IPS DF 4.7 (cell line): Measurements from ENCODE around the gene NIPAL1.
"Not testable (repeated sequence)": the region's sequence is repeated elsewhere in the genome, so short reads cannot be mapped to it uniquely, and the experiment has no call there.

Experiments
- DNase-seq: peaks from one replicate; pipeline ENCODE4 v3.0.0-alpha.2; 2013; ENCODE audit warnings: low spot score; ENCODE audit errors: extremely low read depth

The NIPAL1 gene

GRCh38 chr4:48016141-48017107 lies at the start of gene NIPAL1, which contains the start of gene CNGA1:
TSS of gene NIPAL1 (plus strand) at chr4:48016772. CDS start at chr4:48016840, 68 bp downstream.
TSS of gene CNGA1 (minus strand) at chr4:48016681. CDS start at chr4:47952689, 63,992 bp downstream.
- DNase-seq = no peak

- no peak for DNase-seq
These were observed 47.7 kb upstream of the NIPAL1 start for GRCh38 chr4:47968847-47969246.

- no peak for DNase-seq
These were observed 44.4 kb upstream of the NIPAL1 start for GRCh38 chr4:47972181-47972580.

GRCh38 chr4:47972721-47973120 lies 43.9 kb upstream of the NIPAL1 start:
- no peak for DNase-seq

GRCh38 chr4:47974566-47974965 lies 42.0 kb upstream of the NIPAL1 start:
- DNase-seq = no peak

- no peak for DNase-seq
These were observed 26.4 kb upstream of the NIPAL1 start for GRCh38 chr4:47990145-47990544.

GRCh38 chr4:47992475-47992874 lies 24.1 kb upstream of the NIPAL1 start:
- not testable (repeated sequence) for DNase-seq

- DNase-seq = no peak
These were observed 20.6 kb upstream of the NIPAL1 start for GRCh38 chr4:47996021-47996420.

- DNase-seq = no peak
These were observed 14.3 kb upstream of the NIPAL1 start for GRCh38 chr4:48002267-48002666.

GRCh38 chr4:48003568-48003967 lies 13.0 kb upstream of the NIPAL1 start:
- DNase-seq = not testable (repeated sequence)

- DNase-seq = no peak
These were observed 10.8 kb upstream of the NIPAL1 start for GRCh38 chr4:48005781-48006180.

GRCh38 chr4:48008021-48008596 lies 8.5 kb upstream of the NIPAL1 start:
- DNase-seq = no peak

GRCh38 chr4:48010906-48011305 lies 5.7 kb upstream of the NIPAL1 start:
- DNase-seq = not testable (repeated sequence)

GRCh38 chr4:48011722-48012121 lies 4.8 kb upstream of the NIPAL1 start:
- DNase-seq = no peak

GRCh38 chr4:48012824-48013223 lies 3.7 kb upstream of the NIPAL1 start:
- no peak for DNase-seq

- no peak for DNase-seq
These were observed 1.4 kb upstream of the NIPAL1 start for GRCh38 chr4:48015216-48015615.

- DNase-seq = no peak
These were observed 894 bp upstream of the NIPAL1 start for GRCh38 chr4:48015678-48016077.

- DNase-seq = no peak
These were observed 568 bp downstream of the NIPAL1 start for GRCh38 chr4:48017108-48017571.

GRCh38 chr4:48018112-48018511 lies 1.5 kb downstream of the NIPAL1 start:
- DNase-seq = no peak

- DNase-seq = no peak
These were observed 4.5 kb downstream of the NIPAL1 start for GRCh38 chr4:48021100-48021499.

GRCh38 chr4:48022192-48022799 lies 5.7 kb downstream of the NIPAL1 start:
- no peak for DNase-seq

GRCh38 chr4:48024522-48024921 lies 8.0 kb downstream of the NIPAL1 start:
- no peak for DNase-seq
